GM15510 (cell line): ENCODE measurements around the gene AVEN.

Experiments
- POLR2A ChIP-seq: IDR thresholded peaks from 3 replicates; pipeline ENCODE4 v1.6.1; 2011; ENCODE audit warnings: borderline replicate concordance; ENCODE audit not compliant: insufficient read length; ENCODE audit errors: extremely low read depth

AVEN gene

GRCh38 chr15:33971811-33972210 lies 67.2 kb downstream of the AVEN start:
- no peak for TF ChIP-seq POLR2A

GRCh38 chr15:33968821-33969220 lies 70.2 kb downstream of the AVEN start:
- TF ChIP-seq POLR2A = no peak

GRCh38 chr15:33968224-33968623 lies 70.8 kb downstream of the AVEN start, which contains the start of gene CHRM5:
Gene CHRM5 (plus strand): TSS chr15:33968497. CDS start chr15:34062718, 94,221 bp downstream.
- no peak for TF ChIP-seq POLR2A

GRCh38 chr15:33964665-33965040 lies 74.4 kb downstream of the AVEN start:
- no peak for TF ChIP-seq POLR2A

GRCh38 chr15:33963831-33964664 lies 75.0 kb downstream of the AVEN start:
- no peak for TF ChIP-seq POLR2A

- TF ChIP-seq POLR2A = no peak
These were observed 78.5 kb downstream of the AVEN start for GRCh38 chr15:33960549-33960935.

GRCh38 chr15:33959844-33960548 lies 79.0 kb downstream of the AVEN start:
- TF ChIP-seq POLR2A = no peak

- no peak for TF ChIP-seq POLR2A
These were observed 82.6 kb downstream of the AVEN start for GRCh38 chr15:33956397-33956796.

GRCh38 chr15:33955945-33956344 lies 83.1 kb downstream of the AVEN start:
- TF ChIP-seq POLR2A = no peak

- no peak for TF ChIP-seq POLR2A
These were observed 92.9 kb downstream of the AVEN start for GRCh38 chr15:33946152-33946551.

- TF ChIP-seq POLR2A = no peak
These were observed 97.5 kb downstream of the AVEN start for GRCh38 chr15:33941279-33942063.

- no peak for TF ChIP-seq POLR2A
These were observed 104.1 kb downstream of the AVEN start for GRCh38 chr15:33934921-33935320.

GRCh38 chr15:33934396-33934795 lies 104.6 kb downstream of the AVEN start:
- TF ChIP-seq POLR2A = no peak

GRCh38 chr15:33932734-33933133 lies 106.3 kb downstream of the AVEN start:
- no peak for TF ChIP-seq POLR2A

GRCh38 chr15:33926260-33926659 lies 112.7 kb downstream of the AVEN start:
- no peak for TF ChIP-seq POLR2A
